ENCODE measurements around the gene ZIC1. TPM values are rescaled to one million over a fixed set of nuclear protein-coding genes. Genes with fewer than 3 reads are reported as not detected.

Gene ZIC1
- polyA plus RNA-seq, 1 donor (not counting 4 experiments of a cell fraction or from before 2014, with no cell fraction given): not detected

DNA sequence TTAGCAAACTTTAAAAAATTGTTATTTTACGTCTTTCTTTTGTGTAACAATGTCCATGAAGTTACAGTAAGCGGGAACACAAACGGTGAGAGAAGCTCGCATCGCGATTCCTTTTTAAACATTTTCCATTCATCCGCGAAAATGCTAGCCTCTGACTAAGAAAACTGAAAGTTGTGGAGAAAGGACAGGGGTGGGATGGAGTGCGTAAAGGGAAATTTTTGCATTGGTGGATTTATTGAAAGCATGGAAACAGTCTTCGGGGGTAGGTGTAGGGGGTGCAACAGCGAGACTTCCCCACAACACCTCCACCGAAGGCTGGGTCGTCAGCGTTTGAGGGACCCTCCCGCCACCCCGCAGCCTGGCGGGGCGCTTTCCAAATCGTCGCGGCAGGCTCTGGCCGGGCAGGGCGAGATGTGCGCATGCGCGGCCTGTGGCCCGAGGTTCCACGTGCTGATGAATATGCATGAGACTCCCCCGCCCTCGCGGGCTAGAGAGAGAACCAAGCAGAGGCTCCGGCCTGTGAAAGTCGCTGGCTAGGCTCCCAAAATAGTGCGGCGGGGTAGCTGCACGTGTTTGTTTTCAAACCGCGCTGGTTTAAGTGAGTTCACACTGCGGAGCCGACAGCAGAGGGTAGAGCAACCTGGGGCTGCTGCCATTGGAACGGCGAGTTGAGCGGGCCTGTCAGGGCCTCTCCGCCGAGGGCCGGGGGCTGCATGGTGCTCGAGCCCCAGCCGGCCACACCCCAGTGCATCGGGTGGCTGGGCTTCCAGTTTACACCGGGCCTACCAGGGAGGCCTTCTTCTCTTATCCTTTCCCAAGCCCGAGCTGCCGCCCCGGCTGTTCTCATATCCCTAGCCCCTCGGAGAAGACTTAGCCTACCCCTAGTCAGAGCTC lies 9.9 kb downstream of the ZIC1 start:
- no peak overlapping the region for H3K4me2 ChIP-seq (ENCODE audit: control insufficient read depth, extremely low read depth, insufficient read depth, low read depth, low read length)
- dilution Hi-C loops (cut with MboI; ENCODE audit: extremely low pct_ligation_motif_present, low sequenced_read_pairs): no loop called here
- no peaks in the 10 kb centered on the region for H4K20me1 ChIP-seq (ENCODE audit: control insufficient read depth, extremely low read depth, insufficient read depth, low read length)
- no peak overlapping the region for H3K27ac ChIP-seq (ENCODE audit: control insufficient read depth, insufficient read depth, low read length)
- H3K4me3 ChIP-seq (ENCODE audit: control insufficient read depth in 2 of 3, extremely low read depth in 1 of 3, insufficient read depth in 2 of 3, low read depth in 1 of 3, low read length in 3 of 3): no peak overlapping the region
- TF ChIP-seq EZH2 (IDR thresholded peaks at IDR 0.05; ENCODE audit: low read length): peak; percentile 49
- TF ChIP-seq, protein P1, sequence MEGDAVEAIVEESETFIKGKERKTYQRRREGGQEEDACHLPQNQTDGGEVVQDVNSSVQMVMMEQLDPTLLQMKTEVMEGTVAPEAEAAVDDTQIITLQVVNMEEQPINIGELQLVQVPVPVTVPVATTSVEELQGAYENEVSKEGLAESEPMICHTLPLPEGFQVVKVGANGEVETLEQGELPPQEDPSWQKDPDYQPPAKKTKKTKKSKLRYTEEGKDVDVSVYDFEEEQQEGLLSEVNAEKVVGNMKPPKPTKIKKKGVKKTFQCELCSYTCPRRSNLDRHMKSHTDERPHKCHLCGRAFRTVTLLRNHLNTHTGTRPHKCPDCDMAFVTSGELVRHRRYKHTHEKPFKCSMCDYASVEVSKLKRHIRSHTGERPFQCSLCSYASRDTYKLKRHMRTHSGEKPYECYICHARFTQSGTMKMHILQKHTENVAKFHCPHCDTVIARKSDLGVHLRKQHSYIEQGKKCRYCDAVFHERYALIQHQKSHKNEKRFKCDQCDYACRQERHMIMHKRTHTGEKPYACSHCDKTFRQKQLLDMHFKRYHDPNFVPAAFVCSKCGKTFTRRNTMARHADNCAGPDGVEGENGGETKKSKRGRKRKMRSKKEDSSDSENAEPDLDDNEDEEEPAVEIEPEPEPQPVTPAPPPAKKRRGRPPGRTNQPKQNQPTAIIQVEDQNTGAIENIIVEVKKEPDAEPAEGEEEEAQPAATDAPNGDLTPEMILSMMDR (optimal IDR thresholded peaks at IDR 0.05 in 1 of 3, IDR thresholded peaks at IDR 0.05 in 1 of 3, conservative IDR thresholded peaks at IDR 0.05 in 1 of 3; ENCODE audit: extremely low read depth in 1 of 3, insufficient read depth in 2 of 3, low read length in 3 of 3): no peak
- no peaks in the 10 kb centered on the region for H3K36me3 ChIP-seq (ENCODE audit: control insufficient read depth in 2 of 2, extremely low read depth in 1 of 2, insufficient read depth in 2 of 2, low read length in 2 of 2)
- H3K79me2 ChIP-seq (ENCODE audit: control insufficient read depth, insufficient read depth, low read length): no peaks in the 10 kb centered on the region
- H3K9ac ChIP-seq (ENCODE audit: control insufficient read depth, extremely low read depth, insufficient read depth, low read length): no peak overlapping the region
- DNase-seq (ENCODE audit: low read depth, low spot score) (no peak), FAIRE-seq (no peak)
- no peaks in the 10 kb centered on the region for H3K4me1 ChIP-seq (ENCODE audit: control insufficient read depth, extremely low read depth, insufficient read depth, low read length)
- H3K9me1 ChIP-seq (ENCODE audit: control insufficient read depth, extremely low read depth, insufficient read depth, low read length): no peaks in the 10 kb centered on the region
- no peak overlapping the region for H2AFZ ChIP-seq (ENCODE audit: control insufficient read depth, low read length)
- peaks cover 79% of the 10 kb centered on the region for H3K27me3 ChIP-seq (ENCODE audit: control insufficient read depth, extremely low read depth, insufficient read depth, low read length)
- peaks cover 6% of the 10 kb centered on the region for H3K9me3 ChIP-seq (ENCODE audit: control insufficient read depth, low read depth, low read length)

DNA sequence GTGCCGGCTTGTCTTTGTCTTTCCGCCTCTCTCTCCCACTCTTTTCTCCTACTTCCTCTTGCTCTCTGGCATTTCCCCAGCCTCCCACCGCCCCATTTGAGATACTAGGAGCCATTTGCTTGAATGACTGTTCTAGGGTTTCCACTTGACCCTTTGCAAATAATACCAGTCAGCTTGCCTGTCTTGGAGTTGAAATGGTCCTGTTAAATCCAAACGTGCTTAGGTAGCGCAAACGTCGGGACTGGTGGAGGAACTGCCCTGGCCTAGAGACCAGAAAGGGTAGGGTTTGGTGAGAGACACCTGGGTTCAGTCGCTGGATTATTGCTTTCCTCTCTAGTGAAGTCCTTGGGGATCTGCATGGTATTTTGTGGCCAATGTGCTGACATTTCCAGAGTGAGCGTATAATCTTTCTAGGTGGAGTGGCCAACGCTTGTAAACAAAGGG lies 10.6 kb downstream of the ZIC1 start:
- no peak overlapping the region for H2AFZ ChIP-seq (ENCODE audit: control insufficient read depth, low read length)
- H3K9me3 ChIP-seq (ENCODE audit: control insufficient read depth, low read depth, low read length): peaks cover 6% of the 10 kb centered on the region
- no peak for TF ChIP-seq EZH2 (IDR thresholded peaks at IDR 0.05; ENCODE audit: low read length)
- TF ChIP-seq, protein P1 (optimal IDR thresholded peaks at IDR 0.05 in 1 of 3, IDR thresholded peaks at IDR 0.05 in 1 of 3, conservative IDR thresholded peaks at IDR 0.05 in 1 of 3; ENCODE audit: extremely low read depth in 1 of 3, insufficient read depth in 2 of 3, low read length in 3 of 3): no peak
- H3K4me2 ChIP-seq (ENCODE audit: control insufficient read depth, extremely low read depth, insufficient read depth, low read depth, low read length): no peak overlapping the region
- H3K27ac ChIP-seq (ENCODE audit: control insufficient read depth, insufficient read depth, low read length): no peak overlapping the region
- dilution Hi-C loops (cut with MboI; ENCODE audit: extremely low pct_ligation_motif_present, low sequenced_read_pairs): no loop called here
- H4K20me1 ChIP-seq (ENCODE audit: control insufficient read depth, extremely low read depth, insufficient read depth, low read length): no peaks in the 10 kb centered on the region
- no peak for DNase-seq (ENCODE audit: low read depth, low spot score)
- peaks cover 79% of the 10 kb centered on the region for H3K27me3 ChIP-seq (ENCODE audit: control insufficient read depth, extremely low read depth, insufficient read depth, low read length)
- H3K9ac ChIP-seq (ENCODE audit: control insufficient read depth, extremely low read depth, insufficient read depth, low read length): no peak overlapping the region
- no peaks in the 10 kb centered on the region for H3K36me3 ChIP-seq (ENCODE audit: control insufficient read depth in 2 of 2, extremely low read depth in 1 of 2, insufficient read depth in 2 of 2, low read length in 2 of 2)
- H3K9me1 ChIP-seq (ENCODE audit: control insufficient read depth, extremely low read depth, insufficient read depth, low read length): no peaks in the 10 kb centered on the region
- H3K79me2 ChIP-seq (ENCODE audit: control insufficient read depth, insufficient read depth, low read length): no peaks in the 10 kb centered on the region
- H3K4me1 ChIP-seq (ENCODE audit: control insufficient read depth, extremely low read depth, insufficient read depth, low read length): no peaks in the 10 kb centered on the region
- H3K4me3 ChIP-seq (ENCODE audit: control insufficient read depth in 2 of 3, extremely low read depth in 1 of 3, insufficient read depth in 2 of 3, low read depth in 1 of 3, low read length in 3 of 3): no peak overlapping the region
- no peak for FAIRE-seq

All from keratinocyte (primary cell).